Measurements from ENCODE around the gene CAMTA1.

Gene CAMTA1

DNA sequence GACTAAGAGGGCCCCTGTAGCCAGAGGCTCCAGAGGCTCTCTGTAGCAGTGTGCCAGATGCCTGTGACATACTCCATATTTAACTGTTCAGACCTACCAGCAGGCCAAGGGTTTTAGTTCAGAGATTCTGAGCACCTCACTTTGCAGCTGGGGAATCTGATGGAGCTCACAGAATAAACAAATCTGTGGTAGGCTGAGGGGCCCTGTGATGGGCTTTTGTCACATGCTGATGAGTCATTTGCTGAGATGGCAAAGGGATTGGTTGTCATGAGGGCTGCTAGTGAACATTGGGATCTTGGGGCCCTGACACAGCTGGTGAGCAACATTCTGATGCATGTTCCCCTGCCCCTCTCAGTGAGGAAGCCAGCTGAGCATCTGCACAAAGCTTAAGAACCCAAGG is 482.2 kb downstream of the CAMTA1 start:
- H3K36me3 Mint-ChIP-seq, result peaks cover 7% of the 10 kb centered on the region
- H3K27ac Mint-ChIP-seq, result no peak overlapping the region
- H3K4me3 Mint-ChIP-seq, result no peak overlapping the region
- peaks cover 19% of the 10 kb centered on the region for H3K9me3 Mint-ChIP-seq
- ATAC-seq, result no peak
- H3K4me1 Mint-ChIP-seq, result no peaks in the 10 kb centered on the region
- peaks cover 45% of the 10 kb centered on the region for H3K27me3 Mint-ChIP-seq

DNA sequence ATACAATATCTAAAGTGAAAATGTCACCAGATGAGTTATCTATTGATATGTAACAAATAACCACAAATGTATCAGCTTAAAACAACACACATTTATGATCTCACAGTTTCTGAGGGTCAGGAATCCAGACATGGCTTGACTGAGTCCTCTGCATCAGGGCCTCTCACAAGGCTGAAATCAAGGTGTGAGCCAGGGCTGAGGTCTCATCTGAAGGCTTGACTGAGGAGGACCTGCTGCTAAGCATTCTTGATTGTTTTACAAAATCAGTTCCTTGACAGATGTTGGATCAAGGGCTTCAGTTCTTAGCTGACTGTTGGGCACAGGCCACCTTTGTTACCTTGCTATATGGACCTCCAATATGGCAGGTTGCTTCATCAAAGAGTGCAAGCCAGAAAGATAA is 483.7 kb downstream of the CAMTA1 start:
- no peak for ATAC-seq
- Mint-ChIP-seq H3K4me1 (no peaks in the 10 kb centered on the region), H3K27me3 (peaks cover 35% of the 10 kb centered on the region), H3K9me3 (peaks cover 19% of the 10 kb centered on the region), H3K4me3 (no peak overlapping the region), H3K36me3 (peaks cover 7% of the 10 kb centered on the region), H3K27ac (no peak overlapping the region)

DNA sequence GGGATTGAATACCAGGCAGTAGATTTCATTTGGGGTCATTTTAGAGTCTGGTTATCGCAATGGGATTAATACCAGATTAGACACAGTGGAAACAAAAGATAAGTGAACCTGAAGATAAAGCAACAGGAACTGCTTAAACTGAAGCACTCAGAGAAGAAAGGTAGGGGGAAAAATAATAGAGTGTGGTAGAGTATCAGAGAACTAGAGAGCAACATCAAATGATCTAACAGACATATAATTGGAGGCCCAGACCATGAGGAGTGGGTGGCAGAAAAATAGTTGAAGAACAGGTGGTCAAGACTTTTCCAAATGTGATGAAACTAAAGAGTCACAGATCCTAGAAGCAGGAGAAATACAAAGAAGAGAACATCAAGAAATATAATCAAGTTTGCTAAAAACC is 484.3 kb downstream of the CAMTA1 start:
- Mint-ChIP-seq H3K36me3 (peaks cover 7% of the 10 kb centered on the region), H3K9me3 (peaks cover 19% of the 10 kb centered on the region), H3K4me1 (no peaks in the 10 kb centered on the region), H3K27ac (no peak overlapping the region), H3K27me3 (peaks cover 35% of the 10 kb centered on the region), H3K4me3 (no peak overlapping the region)
- ATAC-seq, result no peak

DNA sequence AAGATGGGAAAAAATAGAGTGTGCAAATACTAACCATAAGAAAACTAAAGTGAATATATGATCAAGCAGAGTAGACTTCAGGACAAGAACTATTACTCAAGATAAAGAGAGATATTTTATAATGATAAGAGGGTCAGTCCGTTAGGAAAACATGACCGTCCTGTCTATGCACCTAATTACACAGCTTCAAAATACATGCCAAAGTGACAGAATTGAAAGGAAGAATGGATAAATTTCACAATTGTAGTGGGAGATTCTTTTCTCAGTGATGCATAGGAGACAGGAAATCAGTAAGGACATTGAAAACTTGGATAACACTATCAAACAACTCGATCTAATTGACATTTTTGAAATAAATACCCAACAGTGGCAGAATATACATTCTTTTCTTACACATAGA is 489.0 kb downstream of the CAMTA1 start:
- peaks cover 6% of the 10 kb centered on the region for H3K36me3 Mint-ChIP-seq
- ATAC-seq, result no peak
- H3K4me1 Mint-ChIP-seq, result no peaks in the 10 kb centered on the region
- H3K27me3 Mint-ChIP-seq, result peaks cover 20% of the 10 kb centered on the region
- H3K27ac Mint-ChIP-seq, result no peak overlapping the region
- peaks cover 16% of the 10 kb centered on the region for H3K9me3 Mint-ChIP-seq
- no peak overlapping the region for H3K4me3 Mint-ChIP-seq

DNA sequence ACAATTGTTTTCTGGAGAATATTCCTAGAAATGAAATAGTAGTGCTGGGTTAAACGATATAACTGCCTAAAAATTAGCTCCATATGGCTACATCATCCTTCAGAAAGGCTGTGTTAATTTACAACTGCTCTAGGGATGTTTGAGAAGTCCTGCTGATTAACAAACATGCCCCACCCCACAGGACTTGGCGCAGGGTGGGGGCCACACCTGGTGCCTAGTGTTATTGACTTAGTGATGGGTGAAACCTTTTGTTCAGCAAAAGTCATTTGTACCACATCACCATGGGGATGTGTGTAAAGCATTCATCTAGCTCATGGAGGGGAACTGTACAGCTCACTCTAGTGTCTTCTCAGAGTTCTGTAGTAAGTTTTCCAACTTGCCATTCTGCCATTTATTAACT is 492.8 kb downstream of the CAMTA1 start:
- H3K9me3 Mint-ChIP-seq, result peaks cover 6% of the 10 kb centered on the region
- no peak for ATAC-seq
- H3K36me3 Mint-ChIP-seq, result no peaks in the 10 kb centered on the region
- H3K27ac Mint-ChIP-seq, result no peak overlapping the region
- H3K4me3 Mint-ChIP-seq, result no peak overlapping the region
- H3K27me3 Mint-ChIP-seq, result no peaks in the 10 kb centered on the region
- no peaks in the 10 kb centered on the region for H3K4me1 Mint-ChIP-seq

DNA sequence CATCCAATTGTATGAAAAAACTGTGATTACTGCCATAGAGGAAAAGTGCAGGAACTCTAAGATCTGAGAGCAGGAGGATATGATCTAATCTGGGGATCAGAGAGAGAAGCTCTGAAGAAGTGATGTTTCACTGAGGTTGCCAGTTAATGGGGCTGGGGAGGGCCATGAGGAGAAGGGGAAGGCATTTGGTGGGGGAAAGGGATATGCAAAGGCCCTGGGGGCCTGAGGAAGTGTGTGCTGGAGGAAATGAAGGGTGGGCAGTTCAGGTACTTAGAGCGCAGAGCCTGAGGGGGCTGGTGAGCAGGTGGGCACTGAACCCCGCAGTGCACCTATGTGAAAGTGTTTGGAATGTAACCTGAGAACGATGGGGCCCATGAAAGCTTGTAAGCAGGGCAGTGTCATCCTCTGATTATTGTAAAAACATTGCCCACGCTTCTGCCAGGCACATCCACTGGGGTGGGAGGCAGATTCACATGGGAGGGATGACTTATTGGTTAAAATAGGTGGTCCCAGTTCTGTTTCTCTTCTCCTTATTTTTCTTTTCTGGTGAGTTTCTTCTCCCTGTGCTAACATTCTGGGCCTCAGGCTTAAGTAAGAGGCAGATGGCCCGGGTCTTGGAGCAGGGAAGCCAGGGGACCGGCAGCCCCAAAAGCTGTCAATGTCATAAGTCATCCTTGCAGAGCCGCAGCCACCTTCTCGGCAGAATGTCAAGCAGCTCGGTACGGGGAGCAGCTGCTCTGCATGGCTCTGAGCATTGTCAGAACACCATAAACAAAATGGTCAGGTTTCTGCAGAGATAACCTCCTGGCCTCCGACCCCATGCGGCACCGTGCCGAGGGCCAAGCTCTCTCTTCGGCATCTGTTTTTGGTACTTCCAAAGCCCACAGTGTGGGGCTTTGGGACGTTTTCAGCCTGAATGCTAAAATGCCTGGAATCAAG is 493.8 kb downstream of the CAMTA1 start:
- peaks cover 6% of the 10 kb centered on the region for H3K9me3 Mint-ChIP-seq
- no peak overlapping the region for H3K4me3 Mint-ChIP-seq
- no peaks in the 10 kb centered on the region for H3K36me3 Mint-ChIP-seq
- ATAC-seq, result no peak
- no peak overlapping the region for H3K27ac Mint-ChIP-seq
- no peaks in the 10 kb centered on the region for H3K4me1 Mint-ChIP-seq
- H3K27me3 Mint-ChIP-seq, result peaks cover 6% of the 10 kb centered on the region

DNA sequence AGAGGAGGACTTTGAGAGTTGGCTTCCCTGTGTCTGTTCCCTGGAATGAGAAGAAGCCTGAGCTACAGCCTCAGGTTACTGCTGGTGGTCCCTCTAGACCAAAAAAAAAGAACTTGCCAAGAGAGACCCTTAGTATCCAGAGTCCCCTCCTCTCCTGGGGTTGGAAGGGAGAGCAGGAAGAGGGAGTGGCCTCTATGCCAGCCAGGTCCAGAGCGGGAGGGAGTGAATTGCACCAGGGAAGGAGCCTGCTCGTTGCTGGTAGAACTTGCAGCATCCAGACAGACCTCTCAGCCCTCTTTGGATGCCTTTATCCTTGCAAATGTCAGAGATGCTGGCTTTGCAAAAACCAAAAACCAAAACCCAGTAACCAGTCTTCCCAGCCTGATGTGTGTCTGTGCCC is 494.5 kb downstream of the CAMTA1 start:
- Mint-ChIP-seq H3K27ac (no peak overlapping the region), H3K9me3 (peaks cover 6% of the 10 kb centered on the region), H3K36me3 (no peaks in the 10 kb centered on the region), H3K4me3 (no peak overlapping the region), H3K27me3 (peaks cover 12% of the 10 kb centered on the region), H3K4me1 (no peaks in the 10 kb centered on the region)
- no peak for ATAC-seq

DNA sequence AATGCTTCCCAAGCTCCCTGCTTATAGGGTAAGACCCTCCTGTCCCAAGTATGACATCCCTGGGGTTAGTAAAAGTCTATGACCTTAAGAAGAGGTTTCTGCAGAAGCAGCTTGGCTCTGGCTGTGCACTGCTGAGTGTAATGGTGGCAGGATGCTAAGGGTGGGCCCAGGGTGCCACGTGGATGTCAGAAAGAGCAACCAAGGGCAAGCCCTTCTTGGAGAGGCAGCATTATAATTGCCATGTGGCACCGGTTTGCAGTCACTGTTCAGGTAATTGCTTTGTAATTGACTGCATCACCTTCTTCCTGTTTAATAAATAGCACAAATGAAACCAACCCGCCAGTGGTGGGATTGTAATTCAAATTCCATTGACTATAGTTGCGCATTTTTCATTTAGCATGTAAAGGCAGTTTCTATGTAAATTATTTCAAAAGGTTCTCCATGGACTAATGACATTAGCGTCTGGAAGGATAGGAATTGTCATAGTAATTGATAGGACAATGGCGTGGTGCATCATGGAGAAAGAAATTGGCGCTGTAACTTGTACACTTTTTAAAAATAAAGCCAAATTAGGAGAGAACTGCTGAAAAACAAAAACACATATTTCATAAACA is 495.2 kb downstream of the CAMTA1 start:
- H3K27ac Mint-ChIP-seq, result no peak overlapping the region
- no peaks in the 10 kb centered on the region for H3K36me3 Mint-ChIP-seq
- ATAC-seq, result no peak
- H3K9me3 Mint-ChIP-seq, result peaks cover 3% of the 10 kb centered on the region
- peaks cover 16% of the 10 kb centered on the region for H3K27me3 Mint-ChIP-seq
- no peak overlapping the region for H3K4me3 Mint-ChIP-seq
- no peaks in the 10 kb centered on the region for H3K4me1 Mint-ChIP-seq

DNA sequence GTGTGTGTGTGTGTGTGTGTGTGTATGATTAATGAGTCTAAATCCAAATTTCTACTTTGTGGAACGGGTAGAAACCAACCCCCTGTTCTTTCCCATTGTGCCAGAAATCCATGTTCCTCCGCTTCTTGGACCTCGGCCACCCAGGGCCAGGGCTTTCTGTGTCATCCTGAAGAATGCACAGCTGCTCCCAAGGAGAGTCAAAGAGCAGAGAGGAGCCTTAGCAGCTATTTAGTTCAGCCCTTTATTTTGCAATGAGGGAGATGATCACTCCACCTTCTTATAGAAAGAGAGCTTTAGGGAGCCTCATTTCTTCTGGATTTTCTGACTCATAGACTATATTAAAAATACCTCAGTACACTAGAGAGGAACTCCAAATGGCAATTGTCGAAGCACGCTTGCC is 496.6 kb downstream of the CAMTA1 start:
- Mint-ChIP-seq H3K27ac (no peak overlapping the region), H3K27me3 (peaks cover 16% of the 10 kb centered on the region), H3K4me3 (no peak overlapping the region), H3K9me3 (peaks cover 3% of the 10 kb centered on the region), H3K36me3 (no peaks in the 10 kb centered on the region), H3K4me1 (no peaks in the 10 kb centered on the region)
- no peak for ATAC-seq

DNA sequence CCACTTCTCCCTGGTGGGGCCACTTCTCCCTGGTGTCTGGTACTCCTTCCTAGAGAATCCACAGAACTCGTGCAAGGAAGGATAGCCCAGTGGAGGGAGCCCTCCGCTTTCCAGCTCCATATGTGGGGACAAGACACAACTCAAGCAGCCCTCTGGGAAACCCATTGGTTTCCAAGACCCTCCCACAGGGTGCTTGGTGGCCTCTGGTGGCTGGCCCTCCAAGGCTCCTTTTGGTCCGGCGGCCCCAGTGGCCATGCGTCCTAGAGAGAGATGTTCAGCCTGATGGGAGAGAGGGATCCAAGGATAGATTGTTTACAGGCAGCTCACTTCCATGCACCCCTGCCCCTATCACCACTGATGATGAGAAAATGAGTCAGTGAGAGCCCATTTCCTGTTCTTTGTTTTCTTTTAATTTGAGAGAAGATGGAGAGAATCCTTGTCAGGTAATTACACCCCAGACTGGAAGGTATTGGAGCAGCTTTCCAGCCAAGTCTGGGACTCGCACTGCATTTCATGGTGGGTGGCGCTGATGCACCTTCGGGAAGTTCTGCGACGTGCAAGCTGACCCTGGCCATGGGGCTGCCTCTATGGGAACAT is 499.7 kb downstream of the CAMTA1 start:
- Mint-ChIP-seq H3K27me3 (peaks cover 16% of the 10 kb centered on the region), H3K4me3 (no peak overlapping the region), H3K36me3 (no peaks in the 10 kb centered on the region), H3K27ac (no peak overlapping the region), H3K9me3 (peaks cover 2% of the 10 kb centered on the region), H3K4me1 (no peaks in the 10 kb centered on the region)
- ATAC-seq, result no peak

DNA sequence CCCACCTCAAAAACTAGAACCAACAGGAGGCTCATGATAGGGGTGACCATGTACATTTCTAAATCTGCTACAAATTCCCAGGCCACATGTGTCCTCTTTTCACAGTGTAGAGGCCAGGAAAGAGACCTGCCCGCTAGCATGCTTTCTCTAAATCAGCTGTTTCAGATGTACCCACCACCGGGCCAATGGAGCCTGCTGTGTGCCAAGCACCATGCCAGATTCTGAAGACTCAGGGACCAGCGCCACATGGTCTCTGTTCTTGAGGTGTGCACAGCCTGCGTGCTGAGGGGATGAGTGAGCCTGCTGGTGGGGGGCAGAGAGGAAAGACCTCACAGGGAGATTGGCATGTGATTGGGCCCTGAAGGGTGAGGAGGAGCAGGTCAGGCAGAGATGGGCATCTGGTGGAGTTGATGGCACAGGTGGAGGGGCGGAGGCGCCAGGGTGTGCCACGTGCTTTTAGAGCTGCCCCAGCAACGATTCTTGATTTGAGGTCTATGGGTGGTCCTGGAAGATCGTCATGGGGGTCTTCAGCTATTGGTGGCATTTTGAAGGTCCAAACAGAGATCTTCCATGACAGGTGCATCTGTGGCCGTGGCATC is 500.7 kb downstream of the CAMTA1 start:
- no peaks in the 10 kb centered on the region for H3K4me1 Mint-ChIP-seq
- no peak for ATAC-seq
- H3K27ac Mint-ChIP-seq, result no peak overlapping the region
- H3K9me3 Mint-ChIP-seq, result peaks cover 2% of the 10 kb centered on the region
- no peak overlapping the region for H3K4me3 Mint-ChIP-seq
- H3K36me3 Mint-ChIP-seq, result no peaks in the 10 kb centered on the region
- H3K27me3 Mint-ChIP-seq, result peaks cover 16% of the 10 kb centered on the region

DNA sequence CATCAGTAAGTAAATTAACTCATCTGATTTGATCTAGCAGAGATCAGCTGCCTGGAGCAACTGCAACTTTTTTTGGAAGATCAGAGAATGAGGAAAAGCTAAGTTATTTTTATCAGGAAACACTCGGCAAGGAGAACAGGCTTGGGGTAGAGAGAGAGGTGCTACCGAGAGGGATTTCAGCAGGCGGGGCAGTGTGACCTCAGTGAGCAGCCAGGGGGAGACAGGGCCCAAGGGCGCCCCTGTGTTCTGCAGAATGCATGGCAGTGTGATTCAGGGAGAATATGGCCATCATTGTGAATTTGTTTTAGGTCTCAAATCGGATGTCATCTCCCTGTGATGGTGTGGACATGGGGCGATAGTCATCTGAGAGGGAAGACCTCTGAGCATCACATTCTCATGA is 501.8 kb downstream of the CAMTA1 start:
- Mint-ChIP-seq H3K36me3 (no peaks in the 10 kb centered on the region), H3K27ac (no peak overlapping the region), H3K9me3 (peaks cover 2% of the 10 kb centered on the region)

DNA sequence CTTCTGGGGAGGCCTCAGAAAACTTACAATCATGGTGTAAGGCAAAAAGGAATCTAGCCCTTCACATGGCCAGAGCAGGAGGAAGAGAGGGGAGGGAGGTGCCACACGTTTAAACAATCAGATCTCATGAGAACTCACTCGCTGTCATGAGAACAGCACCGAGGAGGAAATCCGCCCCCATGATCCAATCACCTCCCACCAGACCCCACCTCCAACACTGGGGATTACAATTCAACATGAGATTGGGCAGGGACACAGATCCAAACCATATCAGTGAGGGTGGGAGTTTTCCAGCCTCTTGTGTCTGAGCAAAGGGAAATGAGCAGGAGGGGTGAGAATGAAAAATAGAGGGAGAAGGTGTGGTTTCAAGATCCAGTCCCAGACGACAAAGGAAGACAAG is 503.7 kb downstream of the CAMTA1 start:
- no peaks in the 10 kb centered on the region for H3K4me1 Mint-ChIP-seq

More for the DNA sequence above, 501.8 kb downstream of the CAMTA1 start:
- peaks cover 16% of the 10 kb centered on the region for H3K27me3 Mint-ChIP-seq
- no peaks in the 10 kb centered on the region for H3K4me1 Mint-ChIP-seq
- ATAC-seq, result no peak
- no peak overlapping the region for H3K4me3 Mint-ChIP-seq

DNA sequence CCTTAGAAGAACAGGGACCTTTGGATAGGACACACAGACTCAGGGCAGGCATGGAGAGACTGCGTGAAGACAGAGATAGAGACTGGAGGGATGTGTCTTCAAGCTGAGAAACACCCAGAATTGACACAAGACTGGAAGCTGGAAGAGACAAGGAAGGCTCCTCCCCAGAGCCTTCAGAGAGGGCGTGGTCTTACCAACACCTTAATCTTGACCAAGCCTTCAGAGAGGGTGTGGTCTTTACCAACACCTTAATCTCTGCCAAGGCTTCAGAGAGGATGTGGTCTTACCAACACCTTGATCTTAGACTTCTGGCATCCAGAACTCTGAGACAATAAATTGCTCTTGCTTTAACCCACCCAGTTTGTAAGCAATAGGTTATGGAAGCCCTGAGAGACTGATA is 504.4 kb downstream of the CAMTA1 start:
- H3K27me3 Mint-ChIP-seq, result peaks cover 4% of the 10 kb centered on the region
- ATAC-seq, result no peak
- peaks cover 2% of the 10 kb centered on the region for H3K9me3 Mint-ChIP-seq
- no peak overlapping the region for H3K4me3 Mint-ChIP-seq
- H3K4me1 Mint-ChIP-seq, result no peaks in the 10 kb centered on the region
- no peak overlapping the region for H3K27ac Mint-ChIP-seq
- no peaks in the 10 kb centered on the region for H3K36me3 Mint-ChIP-seq

More for the DNA sequence above, 503.7 kb downstream of the CAMTA1 start:
- Mint-ChIP-seq H3K9me3 (peaks cover 2% of the 10 kb centered on the region), H3K27me3 (peaks cover 11% of the 10 kb centered on the region), H3K4me3 (no peak overlapping the region), H3K27ac (no peak overlapping the region), H3K36me3 (no peaks in the 10 kb centered on the region)
- ATAC-seq, result no peak
